ENCODE results near the gene CACNA2D2. TPM values are rescaled to one million over a fixed set of nuclear protein-coding genes. Genes with fewer than 3 reads are reported as not detected.
A peak's percentile ranks its signal among the peaks of the same experiment; 100 is the strongest.

Gene CACNA2D2
- total and polyA plus RNA-seq, 2 of the 13 experiments (the other 11 are each of a cell fraction or from before 2014, with no cell fraction given) = not detected

DNA sequence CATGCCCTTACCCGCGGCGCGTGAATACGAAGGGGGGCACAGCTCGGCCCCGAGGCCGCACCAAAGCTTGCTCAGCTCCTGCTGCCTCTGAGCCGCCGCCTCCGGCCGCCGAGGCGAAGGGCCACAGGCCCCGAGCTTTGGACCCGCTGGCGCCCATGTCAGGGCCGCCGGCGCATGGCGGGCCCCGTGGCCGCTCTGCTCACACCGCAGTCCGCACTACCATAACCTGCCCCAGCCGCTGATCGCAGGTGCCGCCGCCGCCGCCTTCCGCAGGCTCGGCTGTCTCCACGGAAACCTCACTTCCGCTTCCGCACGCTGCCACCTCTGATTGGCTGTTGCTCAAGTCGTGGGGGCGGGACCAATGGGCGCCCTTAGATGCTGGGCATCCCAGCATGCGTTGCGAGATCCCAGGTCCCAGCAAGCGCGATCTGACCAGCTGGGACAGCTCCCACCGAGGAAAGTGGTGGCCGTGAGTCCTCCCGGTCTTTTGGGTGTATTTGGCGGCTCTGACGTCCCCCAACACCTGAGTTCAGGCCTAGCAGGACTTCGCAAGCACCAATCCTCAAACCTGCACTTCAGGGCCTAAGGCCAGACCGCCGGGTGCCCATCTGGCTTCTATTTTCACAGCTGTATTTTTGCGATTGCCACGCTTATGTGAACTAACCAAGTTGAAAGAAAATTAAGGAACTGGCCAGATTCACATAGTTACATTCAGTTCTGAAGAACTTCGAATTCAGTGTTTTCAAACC lies 175.3 kb downstream of the CACNA2D2 start, which contains the start of gene TUSC2 (continued):
- TF ChIP-seq, protein P1, sequence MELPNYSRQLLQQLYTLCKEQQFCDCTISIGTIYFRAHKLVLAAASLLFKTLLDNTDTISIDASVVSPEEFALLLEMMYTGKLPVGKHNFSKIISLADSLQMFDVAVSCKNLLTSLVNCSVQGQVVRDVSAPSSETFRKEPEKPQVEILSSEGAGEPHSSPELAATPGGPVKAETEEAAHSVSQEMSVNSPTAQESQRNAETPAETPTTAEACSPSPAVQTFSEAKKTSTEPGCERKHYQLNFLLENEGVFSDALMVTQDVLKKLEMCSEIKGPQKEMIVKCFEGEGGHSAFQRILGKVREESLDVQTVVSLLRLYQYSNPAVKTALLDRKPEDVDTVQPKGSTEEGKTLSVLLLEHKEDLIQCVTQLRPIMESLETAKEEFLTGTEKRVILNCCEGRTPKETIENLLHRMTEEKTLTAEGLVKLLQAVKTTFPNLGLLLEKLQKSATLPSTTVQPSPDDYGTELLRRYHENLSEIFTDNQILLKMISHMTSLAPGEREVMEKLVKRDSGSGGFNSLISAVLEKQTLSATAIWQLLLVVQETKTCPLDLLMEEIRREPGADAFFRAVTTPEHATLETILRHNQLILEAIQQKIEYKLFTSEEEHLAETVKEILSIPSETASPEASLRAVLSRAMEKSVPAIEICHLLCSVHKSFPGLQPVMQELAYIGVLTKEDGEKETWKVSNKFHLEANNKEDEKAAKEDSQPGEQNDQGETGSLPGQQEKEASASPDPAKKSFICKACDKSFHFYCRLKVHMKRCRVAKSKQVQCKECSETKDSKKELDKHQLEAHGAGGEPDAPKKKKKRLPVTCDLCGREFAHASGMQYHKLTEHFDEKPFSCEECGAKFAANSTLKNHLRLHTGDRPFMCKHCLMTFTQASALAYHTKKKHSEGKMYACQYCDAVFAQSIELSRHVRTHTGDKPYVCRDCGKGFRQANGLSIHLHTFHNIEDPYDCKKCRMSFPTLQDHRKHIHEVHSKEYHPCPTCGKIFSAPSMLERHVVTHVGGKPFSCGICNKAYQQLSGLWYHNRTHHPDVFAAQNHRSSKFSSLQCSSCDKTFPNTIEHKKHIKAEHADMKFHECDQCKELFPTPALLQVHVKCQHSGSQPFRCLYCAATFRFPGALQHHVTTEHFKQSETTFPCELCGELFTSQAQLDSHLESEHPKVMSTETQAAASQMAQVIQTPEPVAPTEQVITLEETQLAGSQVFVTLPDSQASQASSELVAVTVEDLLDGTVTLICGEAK (IDR thresholded peaks at IDR 0.05) = peak; percentile 57
- TF ChIP-seq, protein P1 (CRISPR knock-in tag; IDR thresholded peaks at IDR 0.05) = 0 out of 2 replicates have a peak, but pooled peaks have one; percentile 58
- TF ChIP-seq ATRX (CRISPR knock-in tag; IDR thresholded peaks at IDR 0.05; ENCODE audit: borderline replicate concordance) (no peak), SAP130 (CRISPR knock-in tag; IDR thresholded peaks at IDR 0.05; ENCODE audit: low read depth) (peak; percentile 97), ZNF75D (CRISPR knock-in tag; IDR thresholded peaks at IDR 0.05; ENCODE audit: borderline replicate concordance) (no peak), ZNF564 (CRISPR knock-in tag; IDR thresholded peaks at IDR 0.05) (peak; percentile 63; the same call in 1 of the 2 replicates), ZMAT3 (CRISPR knock-in tag; conservative IDR thresholded peaks at IDR 0.05) (peak; percentile 40; the same call in 1 of the 2 replicates), SMYD3 (CRISPR knock-in tag; IDR thresholded peaks at IDR 0.05) (no peak), MAFK (conservative IDR thresholded peaks at IDR 0.05 in 1 of 2, IDR thresholded peaks at IDR 0.05 in 1 of 2; ENCODE audit: low read length in 2 of 2) (no peak), NFYB (CRISPR knock-in tag; IDR thresholded peaks at IDR 0.05) (peak; percentile 97), REXO4 (CRISPR knock-in tag; IDR thresholded peaks at IDR 0.05; ENCODE audit: borderline replicate concordance) (no peak)
- TF ChIP-seq, protein P2, sequence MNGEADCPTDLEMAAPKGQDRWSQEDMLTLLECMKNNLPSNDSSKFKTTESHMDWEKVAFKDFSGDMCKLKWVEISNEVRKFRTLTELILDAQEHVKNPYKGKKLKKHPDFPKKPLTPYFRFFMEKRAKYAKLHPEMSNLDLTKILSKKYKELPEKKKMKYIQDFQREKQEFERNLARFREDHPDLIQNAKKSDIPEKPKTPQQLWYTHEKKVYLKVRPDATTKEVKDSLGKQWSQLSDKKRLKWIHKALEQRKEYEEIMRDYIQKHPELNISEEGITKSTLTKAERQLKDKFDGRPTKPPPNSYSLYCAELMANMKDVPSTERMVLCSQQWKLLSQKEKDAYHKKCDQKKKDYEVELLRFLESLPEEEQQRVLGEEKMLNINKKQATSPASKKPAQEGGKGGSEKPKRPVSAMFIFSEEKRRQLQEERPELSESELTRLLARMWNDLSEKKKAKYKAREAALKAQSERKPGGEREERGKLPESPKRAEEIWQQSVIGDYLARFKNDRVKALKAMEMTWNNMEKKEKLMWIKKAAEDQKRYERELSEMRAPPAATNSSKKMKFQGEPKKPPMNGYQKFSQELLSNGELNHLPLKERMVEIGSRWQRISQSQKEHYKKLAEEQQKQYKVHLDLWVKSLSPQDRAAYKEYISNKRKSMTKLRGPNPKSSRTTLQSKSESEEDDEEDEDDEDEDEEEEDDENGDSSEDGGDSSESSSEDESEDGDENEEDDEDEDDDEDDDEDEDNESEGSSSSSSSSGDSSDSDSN (CRISPR knock-in tag; IDR thresholded peaks at IDR 0.05) = peak; percentile 25
- TF ChIP-seq, protein P3, sequence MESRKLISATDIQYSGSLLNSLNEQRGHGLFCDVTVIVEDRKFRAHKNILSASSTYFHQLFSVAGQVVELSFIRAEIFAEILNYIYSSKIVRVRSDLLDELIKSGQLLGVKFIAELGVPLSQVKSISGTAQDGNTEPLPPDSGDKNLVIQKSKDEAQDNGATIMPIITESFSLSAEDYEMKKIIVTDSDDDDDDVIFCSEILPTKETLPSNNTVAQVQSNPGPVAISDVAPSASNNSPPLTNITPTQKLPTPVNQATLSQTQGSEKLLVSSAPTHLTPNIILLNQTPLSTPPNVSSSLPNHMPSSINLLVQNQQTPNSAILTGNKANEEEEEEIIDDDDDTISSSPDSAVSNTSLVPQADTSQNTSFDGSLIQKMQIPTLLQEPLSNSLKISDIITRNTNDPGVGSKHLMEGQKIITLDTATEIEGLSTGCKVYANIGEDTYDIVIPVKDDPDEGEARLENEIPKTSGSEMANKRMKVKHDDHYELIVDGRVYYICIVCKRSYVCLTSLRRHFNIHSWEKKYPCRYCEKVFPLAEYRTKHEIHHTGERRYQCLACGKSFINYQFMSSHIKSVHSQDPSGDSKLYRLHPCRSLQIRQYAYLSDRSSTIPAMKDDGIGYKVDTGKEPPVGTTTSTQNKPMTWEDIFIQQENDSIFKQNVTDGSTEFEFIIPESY (CRISPR knock-in tag; IDR thresholded peaks at IDR 0.05) = no peak
- TF ChIP-seq, protein P4, sequence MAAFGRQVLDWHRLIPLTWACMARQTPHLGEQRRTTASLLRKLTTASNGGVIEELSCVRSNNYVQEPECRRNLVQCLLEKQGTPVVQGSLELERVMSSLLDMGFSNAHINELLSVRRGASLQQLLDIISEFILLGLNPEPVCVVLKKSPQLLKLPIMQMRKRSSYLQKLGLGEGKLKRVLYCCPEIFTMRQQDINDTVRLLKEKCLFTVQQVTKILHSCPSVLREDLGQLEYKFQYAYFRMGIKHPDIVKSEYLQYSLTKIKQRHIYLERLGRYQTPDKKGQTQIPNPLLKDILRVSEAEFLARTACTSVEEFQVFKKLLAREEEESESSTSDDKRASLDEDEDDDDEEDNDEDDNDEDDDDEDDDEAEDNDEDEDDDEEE (CRISPR knock-in tag; IDR thresholded peaks at IDR 0.05) = 0 out of 2 replicates have a peak, but pooled peaks have one; percentile 62

Measured in HepG2 (cell line).